ENCODE measurements around the gene RNGTT. TPM values are rescaled to one million over a fixed set of nuclear protein-coding genes. Genes with fewer than 3 reads are reported as not detected.

The RNGTT gene
- total RNA-seq, 1 experiment from 2014 or later = 15.2 TPM

DNA sequence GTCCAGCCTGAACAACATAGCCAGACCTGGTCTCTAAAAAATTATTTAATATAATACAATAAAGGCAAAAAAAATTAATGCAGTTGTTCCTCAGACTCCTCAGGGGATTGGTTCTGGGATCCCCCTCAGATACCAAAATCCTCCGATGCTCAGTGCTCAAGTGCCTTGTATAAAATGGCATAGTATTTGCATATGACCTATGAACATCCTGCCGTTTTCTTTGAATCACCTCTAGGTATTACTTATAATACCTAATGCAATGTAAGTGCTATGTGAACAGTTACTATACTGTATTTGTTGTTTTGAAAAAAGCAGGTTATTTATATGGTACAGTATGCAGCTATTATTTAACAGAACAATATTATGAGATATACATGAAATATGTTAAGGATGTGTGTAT lies 43.3 kb downstream of the RNGTT start:
- no peak overlapping the region for H2AFZ ChIP-seq
- H3K27ac ChIP-seq = no peak overlapping the region
- H3K27me3 ChIP-seq (ENCODE audit: insufficient read depth, low read depth) = no peaks in the 10 kb centered on the region
- H3K4me3 ChIP-seq = no peak overlapping the region
- no peaks in the 10 kb centered on the region for H3K9me2 ChIP-seq (ENCODE audit: insufficient read depth)
- BruUV-seq (replicated peaks) = no TSS peak
- H3K9me3 ChIP-seq (ENCODE audit: insufficient read depth, low read depth) = no peaks in the 10 kb centered on the region
- TF ChIP-seq, protein P1, sequence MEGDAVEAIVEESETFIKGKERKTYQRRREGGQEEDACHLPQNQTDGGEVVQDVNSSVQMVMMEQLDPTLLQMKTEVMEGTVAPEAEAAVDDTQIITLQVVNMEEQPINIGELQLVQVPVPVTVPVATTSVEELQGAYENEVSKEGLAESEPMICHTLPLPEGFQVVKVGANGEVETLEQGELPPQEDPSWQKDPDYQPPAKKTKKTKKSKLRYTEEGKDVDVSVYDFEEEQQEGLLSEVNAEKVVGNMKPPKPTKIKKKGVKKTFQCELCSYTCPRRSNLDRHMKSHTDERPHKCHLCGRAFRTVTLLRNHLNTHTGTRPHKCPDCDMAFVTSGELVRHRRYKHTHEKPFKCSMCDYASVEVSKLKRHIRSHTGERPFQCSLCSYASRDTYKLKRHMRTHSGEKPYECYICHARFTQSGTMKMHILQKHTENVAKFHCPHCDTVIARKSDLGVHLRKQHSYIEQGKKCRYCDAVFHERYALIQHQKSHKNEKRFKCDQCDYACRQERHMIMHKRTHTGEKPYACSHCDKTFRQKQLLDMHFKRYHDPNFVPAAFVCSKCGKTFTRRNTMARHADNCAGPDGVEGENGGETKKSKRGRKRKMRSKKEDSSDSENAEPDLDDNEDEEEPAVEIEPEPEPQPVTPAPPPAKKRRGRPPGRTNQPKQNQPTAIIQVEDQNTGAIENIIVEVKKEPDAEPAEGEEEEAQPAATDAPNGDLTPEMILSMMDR (conservative IDR thresholded peaks at IDR 0.05) = no peak
- no peak for TF ChIP-seq EZH2 (IDR thresholded peaks at IDR 0.05; ENCODE audit: low read depth)
- ChIA-PET CTCF (no interaction called here), POLR2A (ENCODE audit: unreplicated experiment) (no interaction called here)
- no peaks in the 10 kb centered on the region for H3F3A ChIP-seq (ENCODE audit: insufficient read depth, low read depth)
- intact Hi-C loops (cut with micrococcal nuclease; ENCODE audit: unreplicated experiment) = no loop called here
- no peaks in the 10 kb centered on the region for H3K4me1 ChIP-seq (replicated peaks; ENCODE audit: insufficient read depth)
- H4K20me1 ChIP-seq (ENCODE audit: insufficient read depth) = no peaks in the 10 kb centered on the region
- H3K79me2 ChIP-seq (ENCODE audit: low read depth) = no peaks in the 10 kb centered on the region
- no peak for DNase-seq
- H3K4me2 ChIP-seq = no peak overlapping the region
- H3K36me3 ChIP-seq (ENCODE audit: low read depth) = no peaks in the 10 kb centered on the region

GRCh38 chr6:88919032-88919431 lies 44.4 kb downstream of the RNGTT start:
- Histone ChIP-seq H3K79me2 (ENCODE audit: low read depth) (no peaks in the 10 kb centered on the region), H2AFZ (no peak overlapping the region), H3K9me2 (ENCODE audit: insufficient read depth) (no peaks in the 10 kb centered on the region), H3K4me1 (replicated peaks; ENCODE audit: insufficient read depth) (no peaks in the 10 kb centered on the region), H3F3A (ENCODE audit: insufficient read depth, low read depth) (no peaks in the 10 kb centered on the region), H3K27me3 (ENCODE audit: insufficient read depth, low read depth) (no peaks in the 10 kb centered on the region), H3K9me3 (ENCODE audit: insufficient read depth, low read depth) (no peaks in the 10 kb centered on the region), H3K36me3 (ENCODE audit: low read depth) (no peaks in the 10 kb centered on the region), H3K4me2 (no peak overlapping the region), H3K27ac (no peak overlapping the region), H3K4me3 (no peak overlapping the region), H4K20me1 (ENCODE audit: insufficient read depth) (no peaks in the 10 kb centered on the region)
- TF ChIP-seq EZH2 (IDR thresholded peaks at IDR 0.05; ENCODE audit: low read depth) = no peak
- TF ChIP-seq, protein P1 (conservative IDR thresholded peaks at IDR 0.05) = no peak; the same call in 1 of the 2 replicates
- no TSS peak for BruUV-seq (replicated peaks)
- intact Hi-C loops (cut with micrococcal nuclease; ENCODE audit: unreplicated experiment) = no loop called here
- CTCF ChIA-PET = interaction anchor here (0.5 kb wide), 1 partner anchor 30 kb away, joined by 17 read pairs; no protein-coding TSS in a partner anchor
- DNase-seq = no peak
- POLR2A ChIA-PET (ENCODE audit: unreplicated experiment) = no interaction called here

DNA sequence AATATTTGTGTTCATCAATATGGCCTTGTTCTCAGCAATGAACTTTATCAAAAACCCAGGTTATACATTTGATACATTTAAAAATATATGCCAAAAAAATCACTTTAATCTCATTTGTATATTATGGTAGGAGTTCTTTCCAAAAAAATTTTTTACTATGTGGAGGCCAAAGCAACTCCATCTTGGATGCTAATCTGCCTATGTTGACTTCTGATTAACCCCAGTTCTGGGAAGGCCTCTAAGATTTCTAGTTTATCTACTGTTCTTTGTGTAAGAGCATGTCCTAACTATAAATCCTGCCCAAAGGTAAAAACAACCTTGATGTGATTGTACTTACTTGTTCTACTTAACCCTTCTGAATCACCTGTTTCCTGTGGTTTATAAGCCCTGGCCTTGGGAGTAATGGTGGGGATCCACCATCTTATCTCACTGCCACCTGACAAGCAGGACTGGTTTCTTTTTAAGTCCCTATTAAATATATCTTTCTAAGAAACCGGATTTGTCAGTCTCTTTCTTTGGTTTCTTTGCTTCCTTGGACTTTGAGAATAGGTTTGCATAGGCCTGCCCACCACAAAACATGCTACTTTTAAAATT lies 46.7 kb downstream of the RNGTT start:
- Histone ChIP-seq H3K4me3 (no peak overlapping the region), H3K4me1 (replicated peaks; ENCODE audit: insufficient read depth) (no peaks in the 10 kb centered on the region), H4K20me1 (ENCODE audit: insufficient read depth) (no peaks in the 10 kb centered on the region), H3K27me3 (ENCODE audit: insufficient read depth, low read depth) (no peaks in the 10 kb centered on the region), H3K27ac (no peak overlapping the region), H3K79me2 (ENCODE audit: low read depth) (no peaks in the 10 kb centered on the region), H3K9me2 (ENCODE audit: insufficient read depth) (no peaks in the 10 kb centered on the region), H3K4me2 (no peak overlapping the region), H3K36me3 (ENCODE audit: low read depth) (no peaks in the 10 kb centered on the region), H3K9me3 (ENCODE audit: insufficient read depth, low read depth) (no peaks in the 10 kb centered on the region), H2AFZ (no peak overlapping the region), H3F3A (ENCODE audit: insufficient read depth, low read depth) (no peaks in the 10 kb centered on the region)
- TF ChIP-seq, protein P1 (conservative IDR thresholded peaks at IDR 0.05) = no peak
- no peak for TF ChIP-seq EZH2 (IDR thresholded peaks at IDR 0.05; ENCODE audit: low read depth)
- intact Hi-C loops (cut with micrococcal nuclease; ENCODE audit: unreplicated experiment) = no loop called here
- POLR2A ChIA-PET (ENCODE audit: unreplicated experiment) = no interaction called here
- no TSS peak for BruUV-seq (replicated peaks)
- DNase-seq = peak in 1 of 2 experiments; percentile 3
- CTCF ChIA-PET = no interaction called here
